Activated CD4-positive, alpha-beta T cell treated with anti-CD3 and anti-CD28 coated beads for 1 hour (primary cell): ENCODE measurements around the gene IGSF1.
"Not testable (repeated sequence)": the region's sequence is repeated elsewhere in the genome, so short reads cannot be mapped to it uniquely, and the experiment has no call there.

Experiments
- DNase-seq: peaks from one replicate; pipeline ENCODE4 v3.0.0-alpha.2; 2020

The IGSF1 gene

GRCh38 chrX:131264665-131265064 is 24.4 kb downstream of the IGSF1 start:
- no peak for DNase-seq

GRCh38 chrX:131264053-131264452 is 25.1 kb downstream of the IGSF1 start:
- DNase-seq: no peak

DNA sequence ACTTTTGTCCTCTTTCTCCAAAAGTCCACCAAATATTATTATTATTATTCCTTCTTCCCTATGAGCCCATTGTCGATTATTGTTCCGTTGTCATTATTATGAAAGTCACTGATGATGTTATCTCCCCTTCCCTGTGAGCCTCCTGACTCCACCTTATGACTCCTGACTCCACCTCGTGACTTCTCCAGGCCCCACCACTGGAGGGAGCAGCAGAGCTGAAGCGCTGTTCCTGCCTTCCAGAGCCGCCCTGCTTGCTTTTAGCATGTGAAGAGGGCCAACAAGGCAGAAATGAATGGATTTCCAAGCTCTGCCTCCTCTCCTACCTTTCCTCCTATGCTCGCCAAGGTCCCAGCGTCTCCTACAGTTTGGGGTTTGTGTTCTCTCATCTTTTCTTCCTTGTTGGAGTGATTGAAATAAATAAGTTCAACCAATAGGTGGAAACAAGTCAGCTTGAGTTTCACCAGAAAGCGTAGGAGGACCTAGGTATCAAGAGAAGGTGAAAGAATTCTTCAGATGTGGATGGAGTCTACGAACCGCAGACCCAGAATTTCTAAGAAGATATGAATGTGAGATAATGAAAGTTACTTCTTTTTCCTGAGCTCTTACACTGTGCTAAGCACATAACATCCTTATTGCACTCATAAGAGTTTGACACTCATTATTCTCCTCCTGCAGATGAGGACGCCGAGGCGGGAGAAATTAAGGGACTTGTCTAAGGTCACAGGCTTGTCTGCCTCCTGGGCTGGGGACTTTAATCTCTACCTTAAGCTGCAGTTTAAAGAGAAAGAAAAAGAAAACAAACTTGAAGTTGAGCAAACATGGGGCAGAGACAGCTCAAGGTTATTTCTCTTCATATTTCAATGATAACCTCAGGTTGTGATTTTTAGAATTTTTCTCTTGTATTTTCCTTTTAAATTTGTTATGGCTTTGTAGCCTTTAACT is 26.1 kb downstream of the IGSF1 start:
- DNase-seq: no peak

- no peak for DNase-seq
These were observed 26.9 kb downstream of the IGSF1 start for GRCh38 chrX:131262200-131262599.

GRCh38 chrX:131257367-131257766 is 31.7 kb downstream of the IGSF1 start:
- DNase-seq: no peak

- not testable (repeated sequence) for DNase-seq
These were observed 37.9 kb downstream of the IGSF1 start for GRCh38 chrX:131250984-131251738.

DNA sequence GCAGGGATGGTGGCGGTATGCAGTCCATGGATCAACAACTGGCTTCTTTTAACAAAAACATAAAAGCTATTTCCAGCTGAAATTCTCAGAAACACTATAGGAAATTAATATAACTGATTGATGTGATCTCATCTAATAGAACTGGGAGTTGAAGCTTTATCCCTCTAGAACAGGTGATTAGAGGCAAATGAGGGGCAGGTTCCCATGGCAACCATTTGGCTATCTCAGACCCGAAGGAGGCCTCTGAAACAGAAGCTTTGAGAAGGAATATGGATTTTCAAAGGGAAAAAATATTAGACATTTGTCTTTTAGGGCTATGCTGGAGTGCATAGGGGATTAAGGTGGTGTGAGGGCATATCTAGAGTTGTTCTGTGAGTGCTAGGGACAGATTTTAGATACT is 50.0 kb downstream of the IGSF1 start:
- no peak for DNase-seq

DNA sequence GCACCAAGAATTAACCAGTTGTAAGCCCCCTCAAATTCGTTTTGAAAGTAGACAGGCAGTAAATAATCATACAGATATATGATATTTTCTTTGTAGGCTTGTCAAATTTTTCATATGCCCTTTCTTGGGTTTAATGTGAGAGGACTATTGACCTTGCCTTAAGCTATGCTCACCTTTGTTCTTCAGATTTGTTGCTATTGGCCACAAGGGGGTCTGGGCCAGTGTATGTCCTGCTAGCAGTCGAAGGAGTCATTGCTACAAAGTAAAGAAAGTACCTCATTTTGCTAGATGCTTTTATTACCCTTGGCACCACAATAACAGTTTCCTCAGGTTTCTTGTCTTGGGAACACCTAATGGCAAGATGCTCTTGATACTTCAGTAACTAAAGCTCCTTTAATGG is 51.7 kb downstream of the IGSF1 start:
- no peak for DNase-seq

- DNase-seq: no peak
These were observed 53.1 kb downstream of the IGSF1 start for GRCh38 chrX:131235768-131236545.

- no peak for DNase-seq
These were observed 61.5 kb downstream of the IGSF1 start for GRCh38 chrX:131227608-131228007.

DNA sequence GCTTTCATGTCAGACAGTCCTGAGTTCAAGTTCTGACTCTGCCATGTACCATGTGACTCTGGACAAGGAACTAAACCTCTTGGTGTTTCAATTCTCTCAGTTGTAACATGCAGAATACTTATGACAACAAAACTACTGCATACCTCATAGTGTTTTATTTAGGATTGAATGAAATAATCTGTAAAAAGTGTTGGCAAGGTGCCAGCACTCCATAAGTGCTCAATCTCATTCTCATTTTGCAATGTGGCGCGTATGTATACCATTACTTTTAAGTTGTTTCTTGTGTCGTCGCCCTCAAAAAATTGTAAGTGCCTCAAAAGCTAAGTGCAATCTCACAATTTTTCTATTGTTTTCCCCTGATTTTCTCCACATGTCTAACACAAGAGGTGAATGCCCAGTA is 62.5 kb downstream of the IGSF1 start:
- DNase-seq: no peak

DNA sequence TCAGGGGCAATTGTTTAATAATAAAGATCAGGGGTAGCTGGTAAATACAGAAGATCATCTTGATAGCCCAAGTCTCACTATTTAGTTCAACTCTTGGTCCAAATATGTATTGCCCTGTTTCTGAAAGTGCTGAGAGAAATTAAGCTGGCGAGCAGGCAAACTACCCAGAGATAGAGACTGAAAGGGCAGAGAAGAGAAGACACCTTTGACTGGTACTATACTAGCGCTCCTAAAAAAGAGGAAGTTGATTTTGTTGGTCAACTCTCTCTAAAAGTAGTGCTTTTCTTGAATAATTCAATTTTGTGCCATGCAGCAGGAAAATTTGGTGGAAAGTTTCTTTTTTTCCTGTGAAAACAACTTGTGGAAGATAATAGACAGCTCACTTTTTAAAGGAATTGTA is 64.0 kb downstream of the IGSF1 start:
- no peak for DNase-seq
